ENCODE results near the gene EIF5A. TPM values are rescaled to one million over a fixed set of nuclear protein-coding genes. Genes with fewer than 3 reads are reported as not detected.
A peak's percentile ranks its signal among the peaks of the same experiment; 100 is the strongest.

Gene EIF5A
- total and polyA plus RNA-seq, 2 donors (not counting 3 experiments of a cell fraction or from before 2014, with no cell fraction given), result 650 to 859 TPM

- intact Hi-C loops (cut with micrococcal nuclease) (loop anchor here (1.0 to 2.0 kb wide), 2 partner anchors 30 to 39 kb away; partner anchors contain the start of genes ELP5 and GABARAP), dilution Hi-C loops (cut with MboI; ENCODE audit: extremely low pct_ligation_motif_present, low sequenced_read_pairs) (no loop called here)
- FAIRE-seq (no peak), DNase-seq (ENCODE audit: low read depth, low spot score) (no peak)
- peak overlapping the region; percentile 62 for H3K4me2 ChIP-seq (ENCODE audit: insufficient read depth, low read length)
- peak overlapping the region in 1 of 3 experiments; percentile 28 for H3K4me3 ChIP-seq (replicated peaks in 1 of 3; ENCODE audit: insufficient read depth in 1 of 3, low read depth in 1 of 3, low read length in 3 of 3)
- peak overlapping the region; percentile 76 for H2AFZ ChIP-seq (ENCODE audit: low read depth, low read length)
- no peak overlapping the region for H3K27ac ChIP-seq (ENCODE audit: insufficient read depth, low read depth, low read length)
- POLR2A ChIA-PET, result no interaction called here
- no peaks in the 10 kb centered on the region for H3K79me2 ChIP-seq (ENCODE audit: control insufficient read depth, insufficient read depth, low read length)
- H4K20me1 ChIP-seq (replicated peaks; ENCODE audit: control insufficient read depth, extremely low read depth, insufficient read depth, low read length), result no peaks in the 10 kb centered on the region
- H3K27me3 ChIP-seq (ENCODE audit: control insufficient read depth in 2 of 2, insufficient read depth in 2 of 2, low read length in 2 of 2), result peaks cover 5 to 9% of the 10 kb centered on the region in 2 experiments
- no peaks in the 10 kb centered on the region for H3K36me3 ChIP-seq (ENCODE audit: control insufficient read depth in 2 of 2, extremely low read depth in 1 of 2, insufficient read depth in 2 of 2, low read length in 2 of 2)
- H3K9ac ChIP-seq (replicated peaks; ENCODE audit: extremely low read depth, insufficient read depth, low read length), result no peak overlapping the region
- BruUV-seq (replicated peaks), result no TSS peak
- no peaks in the 10 kb centered on the region for H3K9me1 ChIP-seq (replicated peaks; ENCODE audit: control insufficient read depth, extremely low read depth, insufficient read depth, low read length)
- H3K9me3 ChIP-seq (replicated peaks; ENCODE audit: control insufficient read depth, insufficient read depth, low read length), result no peaks in the 10 kb centered on the region
- CTCF ChIA-PET, result interaction anchor here (0.6 to 10.2 kb wide), 6 partner anchors 9 to 220 kb away, joined by 3 to 170 read pairs (median 4); partner anchors contain the start of gene GPS2
- TF ChIP-seq JUN (IDR thresholded peaks at IDR 0.05; ENCODE audit: borderline replicate concordance, insufficient read depth, insufficient read length, low read depth) (no peak), EZH2 (IDR thresholded peaks at IDR 0.05; ENCODE audit: borderline replicate concordance, low read depth, low read length, severe bottlenecking) (peak; percentile 70)
- H3K4me1 ChIP-seq (ENCODE audit: control insufficient read depth, extremely low read depth, insufficient read depth, low read length), result peaks cover 9% of the 10 kb centered on the region
These were observed 25.3 kb upstream of the EIF5A start for GRCh38 chr17:7281953-7282751.

GRCh38 chr17:7282752-7283321 lies 24.6 kb upstream of the EIF5A start:
- H2AFZ ChIP-seq (ENCODE audit: low read depth, low read length), result no peak overlapping the region
- no peak overlapping the region for H3K27ac ChIP-seq (ENCODE audit: insufficient read depth, low read depth, low read length)
- no peak for TF ChIP-seq JUN (IDR thresholded peaks at IDR 0.05; ENCODE audit: borderline replicate concordance, insufficient read depth, insufficient read length, low read depth)
- POLR2A ChIA-PET, result no interaction called here
- dilution Hi-C loops (cut with MboI; ENCODE audit: extremely low pct_ligation_motif_present, low sequenced_read_pairs) (no loop called here), intact Hi-C loops (cut with micrococcal nuclease) (no loop called here)
- BruUV-seq (replicated peaks), result no TSS peak
- FAIRE-seq, result peak; percentile 12
- H3K4me2 ChIP-seq (ENCODE audit: insufficient read depth, low read length), result no peak overlapping the region
- no peak overlapping the region for H3K4me3 ChIP-seq (replicated peaks in 1 of 3; ENCODE audit: insufficient read depth in 1 of 3, low read depth in 1 of 3, low read length in 3 of 3)
- CTCF ChIA-PET, result interaction anchor here (1.2 to 10.2 kb wide), 2 partner anchors 14 to 106 kb away, joined by 3 to 170 read pairs; no protein-coding TSS in a partner anchor
- H3K9me3 ChIP-seq (replicated peaks; ENCODE audit: control insufficient read depth, insufficient read depth, low read length), result no peaks in the 10 kb centered on the region
- H3K4me1 ChIP-seq (ENCODE audit: control insufficient read depth, extremely low read depth, insufficient read depth, low read length), result peaks cover 9% of the 10 kb centered on the region
- no peaks in the 10 kb centered on the region for H3K79me2 ChIP-seq (ENCODE audit: control insufficient read depth, insufficient read depth, low read length)
- H3K9ac ChIP-seq (replicated peaks; ENCODE audit: extremely low read depth, insufficient read depth, low read length), result no peak overlapping the region
- H4K20me1 ChIP-seq (replicated peaks; ENCODE audit: control insufficient read depth, extremely low read depth, insufficient read depth, low read length), result no peaks in the 10 kb centered on the region
- no peak for DNase-seq (ENCODE audit: low read depth, low spot score)
- peaks cover 5 to 13% of the 10 kb centered on the region in 2 experiments for H3K27me3 ChIP-seq (ENCODE audit: control insufficient read depth in 2 of 2, insufficient read depth in 2 of 2, low read length in 2 of 2)
- no peaks in the 10 kb centered on the region for H3K9me1 ChIP-seq (replicated peaks; ENCODE audit: control insufficient read depth, extremely low read depth, insufficient read depth, low read length)
- no peaks in the 10 kb centered on the region for H3K36me3 ChIP-seq (ENCODE audit: control insufficient read depth in 2 of 2, extremely low read depth in 1 of 2, insufficient read depth in 2 of 2, low read length in 2 of 2)

Measured in endothelial cell of umbilical vein (primary cell).